Measurements from ENCODE around the gene RELT.
"Not testable (repeated sequence)": the region's sequence is repeated elsewhere in the genome, so short reads cannot be mapped to it uniquely, and the experiment has no call there.

GRCh38 chr11:73436859-73437258 lies 60.7 kb downstream of the RELT start:
- not testable (repeated sequence) for TF ChIP-seq CTCF (IDR thresholded peaks at IDR 0.05 in 8 of 11, conservative IDR thresholded peaks at IDR 0.05 in 3 of 11); POLR2A (IDR thresholded peaks at IDR 0.05)

Data from spleen (tissue), 7 donors.